Measurements from ENCODE around the gene JAZF1.

- TF ChIP-seq CTCF (IDR thresholded peaks at IDR 0.05; ENCODE audit: low read length) (no peak), EZH2phosphoT487 (IDR thresholded peaks at IDR 0.05; ENCODE audit: low read length) (no peak), EZH2 (optimal IDR thresholded peaks at IDR 0.05; ENCODE audit: low read depth, low read length) (no peak)
Observed at GRCh38 chr7:27966219-27966780, 214.3 kb downstream of the JAZF1 start.

All from MM.1S (cell line).